Measurements from ENCODE around the gene TSPAN2.

GRCh38 chr1:115082949-115083348 lies 6.4 kb downstream of the TSPAN2 start:
- TF ChIP-seq POLR2A (IDR thresholded peaks at IDR 0.05) = no peak
- no peak for TF ChIP-seq CTCF (IDR thresholded peaks at IDR 0.05)
- TF ChIP-seq EP300 (IDR thresholded peaks at IDR 0.05) = no peak
- TF ChIP-seq POLR2AphosphoS5 (IDR thresholded peaks at IDR 0.05) = no peak
